GM11168 (cell line): ENCODE results near the gene MVP.

Experiments
- in situ Hi-C: fragments of 300-500 bp; cut with MboI; formaldehyde crosslinking; loops from one replicate; pipeline ENCODE4 v1.12.0; 2022; ENCODE audit warnings: low sequenced_read_pairs; ENCODE audit not compliant: unreplicated experiment

Gene MVP

GRCh38 chr16:29804020-29804419 is 16.2 kb upstream of the MVP start:
- in situ Hi-C loops, result no loop called here

DNA sequence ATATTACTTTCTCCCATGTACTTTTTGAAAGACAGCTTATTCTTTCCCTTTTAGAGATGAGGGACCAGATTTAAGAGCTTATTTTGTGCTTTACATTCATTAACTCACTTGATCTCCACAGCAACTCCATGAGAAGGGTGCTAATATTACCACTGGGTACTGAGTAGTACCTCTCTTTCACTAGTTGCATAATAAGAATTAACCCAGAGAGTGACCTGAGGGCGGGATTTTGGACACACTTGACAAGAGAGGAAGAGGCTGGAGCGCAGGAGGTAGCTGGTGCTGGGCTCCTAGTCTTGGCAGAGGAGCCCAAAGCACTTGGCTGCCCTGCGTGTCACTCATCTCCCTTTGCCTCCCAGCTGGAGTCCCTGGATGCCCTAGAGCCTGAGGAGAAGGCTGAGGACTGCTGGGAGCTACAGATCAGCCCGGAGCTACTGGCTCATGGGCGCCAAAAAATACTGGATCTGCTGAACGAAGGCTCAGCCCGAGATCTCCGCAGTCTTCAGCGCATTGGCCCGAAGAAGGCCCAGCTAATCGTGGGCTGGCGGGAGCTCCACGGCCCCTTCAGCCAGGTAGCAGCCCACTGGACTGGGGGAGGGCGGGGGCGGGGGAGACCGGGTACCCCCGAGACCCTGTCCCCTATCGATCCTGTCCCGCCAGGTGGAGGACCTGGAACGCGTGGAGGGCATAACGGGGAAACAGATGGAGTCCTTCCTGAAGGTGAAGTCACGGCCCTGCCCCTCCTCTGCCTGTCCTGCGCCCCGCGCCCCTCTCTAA is 15.6 kb upstream of the MVP start:
- in situ Hi-C loops, result no loop called here

- in situ Hi-C loops, result no loop called here
Measured at GRCh38 chr16:29805232-29806098, 14.8 kb upstream of the MVP start.

GRCh38 chr16:29806099-29806579 is 14.1 kb upstream of the MVP start, which contains the start of gene MAZ:
TSS of gene MAZ (plus strand) at chr16:29806529. CDS start at chr16:29806702, 173 bp downstream.
- in situ Hi-C loops, result no loop called here

- in situ Hi-C loops, result no loop called here
Measured at GRCh38 chr16:29806641-29807425, 13.4 kb upstream of the MVP start.

DNA sequence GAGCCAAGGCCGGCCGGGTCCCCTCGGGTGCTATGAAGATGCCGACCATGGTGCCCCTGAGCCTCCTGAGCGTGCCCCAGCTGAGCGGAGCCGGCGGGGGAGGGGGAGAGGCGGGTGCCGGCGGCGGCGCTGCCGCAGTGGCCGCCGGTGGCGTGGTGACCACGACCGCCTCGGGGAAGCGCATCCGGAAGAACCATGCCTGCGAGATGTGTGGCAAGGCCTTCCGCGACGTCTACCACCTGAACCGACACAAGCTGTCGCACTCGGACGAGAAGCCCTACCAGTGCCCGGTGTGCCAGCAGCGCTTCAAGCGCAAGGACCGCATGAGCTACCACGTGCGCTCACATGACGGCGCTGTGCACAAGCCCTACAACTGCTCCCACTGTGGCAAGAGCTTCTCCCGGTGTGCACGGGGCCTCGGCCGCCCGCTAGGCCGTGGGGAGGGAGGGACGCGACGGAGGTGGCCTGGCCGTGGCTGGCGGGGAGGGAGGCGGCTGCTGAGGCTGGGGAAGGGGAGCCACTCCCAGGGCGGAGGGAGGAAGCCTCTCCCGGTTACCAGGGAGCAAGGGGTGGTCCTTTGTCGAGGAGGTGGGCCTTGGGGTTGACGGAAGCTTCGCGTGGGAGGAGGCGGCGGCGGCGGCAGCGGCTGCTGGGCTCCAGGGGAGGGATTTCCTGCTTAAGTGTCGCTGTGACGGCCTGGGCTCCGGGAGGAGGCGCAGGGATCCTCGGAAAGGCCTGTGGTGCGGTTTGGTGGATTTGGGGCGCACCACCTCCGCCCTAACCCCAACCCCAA is 12.6 kb upstream of the MVP start:
- in situ Hi-C loops, result no loop called here

- in situ Hi-C loops, result no loop called here
Measured at GRCh38 chr16:29808219-29808900, 11.9 kb upstream of the MVP start.

GRCh38 chr16:29809031-29809747 is 11.1 kb upstream of the MVP start:
- in situ Hi-C loops, result no loop called here

DNA sequence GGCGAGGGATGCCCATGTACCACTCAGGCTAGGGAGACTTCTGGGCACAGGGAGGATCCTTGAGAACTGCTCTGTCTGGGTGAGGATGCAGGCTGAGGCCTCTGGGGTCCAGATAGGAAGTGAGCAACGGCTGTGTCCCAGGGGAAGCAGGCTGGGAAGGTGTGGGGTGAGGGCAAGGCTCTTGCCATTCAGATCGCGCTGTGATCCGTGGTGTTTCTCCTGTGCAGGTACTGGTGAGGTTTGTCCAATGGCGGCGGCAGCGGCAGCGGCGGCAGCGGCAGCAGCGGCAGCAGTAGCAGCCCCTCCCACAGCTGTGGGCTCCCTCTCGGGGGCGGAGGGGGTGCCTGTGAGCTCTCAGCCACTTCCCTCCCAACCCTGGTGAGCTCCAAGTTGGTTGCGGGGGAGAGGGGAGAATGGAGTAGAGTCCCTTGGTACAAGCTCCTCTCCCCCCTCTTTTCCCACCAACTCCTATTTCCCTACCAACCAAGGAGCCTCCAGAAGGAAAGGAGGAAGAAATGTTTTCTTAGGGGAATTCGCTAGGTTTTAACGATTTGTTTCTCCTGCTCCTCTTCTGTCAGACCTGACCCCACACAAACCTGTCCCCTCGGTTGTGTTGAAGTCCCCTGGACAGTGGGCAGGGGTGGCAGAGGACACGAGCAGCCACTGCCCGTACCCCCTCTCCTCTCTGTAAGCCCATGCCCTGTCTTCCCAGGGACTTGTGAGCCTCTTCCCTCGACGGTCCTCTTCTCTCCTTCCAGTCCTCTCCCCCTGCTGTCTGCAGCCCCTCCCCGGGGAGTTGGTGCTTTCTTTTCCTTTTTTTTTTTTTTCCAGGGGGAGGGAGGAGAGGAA is 10.2 kb upstream of the MVP start:
- in situ Hi-C loops, result no loop called here

DNA sequence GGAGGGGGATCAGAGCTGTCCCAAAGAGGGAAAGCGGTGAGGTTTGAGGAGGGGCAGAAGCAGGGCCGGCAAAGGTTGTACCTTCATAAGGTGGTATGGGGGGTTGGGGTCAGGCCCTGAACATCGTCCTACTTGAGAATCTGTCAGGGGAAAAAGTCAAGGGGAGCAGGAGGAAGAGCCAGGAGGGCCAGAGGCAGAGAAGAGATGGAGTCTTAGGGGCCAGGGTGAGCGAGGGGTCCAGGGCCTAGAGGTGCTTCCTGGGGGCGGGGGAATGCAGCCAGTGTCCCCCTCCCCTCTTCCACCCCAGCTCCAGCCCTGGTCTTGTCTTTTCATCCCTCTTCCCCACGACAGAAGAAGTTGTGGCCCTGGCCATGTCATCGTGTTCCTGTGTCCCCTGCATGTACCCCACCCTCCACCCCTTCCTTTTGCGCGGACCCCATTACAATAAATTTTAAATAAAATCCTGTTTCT is 9.5 kb upstream of the MVP start:
- in situ Hi-C loops, result no loop called here

DNA sequence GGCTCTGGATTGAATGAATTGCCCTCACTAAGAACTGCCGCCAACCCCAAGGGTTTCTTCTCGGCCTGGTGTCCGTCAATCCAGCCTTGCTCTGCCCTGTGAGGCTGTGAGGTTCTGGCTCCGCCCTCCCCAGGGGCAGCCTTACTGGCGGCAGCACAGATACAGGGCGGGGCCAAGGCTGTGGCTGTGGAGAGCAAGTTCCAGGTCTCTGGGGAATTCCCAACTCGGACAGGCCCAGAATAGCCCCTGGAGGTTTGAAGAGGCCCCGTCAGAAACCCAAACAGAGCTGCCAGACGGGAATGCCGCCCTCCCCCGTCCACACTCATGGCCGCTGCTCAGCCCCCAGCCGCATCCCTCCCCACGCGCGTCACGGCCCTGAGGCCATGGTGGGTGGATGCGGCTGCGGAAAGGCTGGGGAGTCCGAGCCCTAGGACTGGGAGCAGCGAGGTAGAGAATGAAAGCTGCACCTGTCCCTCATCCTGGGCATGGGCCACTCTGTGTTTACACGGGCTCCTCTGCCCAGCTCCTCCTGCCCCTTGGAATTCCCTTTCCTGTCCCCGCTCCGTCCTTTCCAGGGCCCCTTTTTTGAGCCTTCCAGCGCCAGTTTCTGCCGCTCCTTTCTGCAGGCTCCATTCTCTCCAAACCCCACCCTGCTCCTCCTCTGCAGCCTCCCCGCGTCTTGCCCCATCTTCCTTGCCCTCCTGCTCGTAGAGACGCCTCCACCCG is 8.9 kb upstream of the MVP start:
- in situ Hi-C loops, result no loop called here

- in situ Hi-C loops, result no loop called here
Measured at GRCh38 chr16:29811896-29812665, 8.2 kb upstream of the MVP start, which contains the start of gene PRRT2. TSS of gene PRRT2 (plus strand) at chr16:29812193. CDS start at chr16:29813055, 862 bp downstream.

- in situ Hi-C loops, result no loop called here
Measured at GRCh38 chr16:29812754-29813643, 7.3 kb upstream of the MVP start.

GRCh38 chr16:29813644-29814562 is 6.4 kb upstream of the MVP start:
- in situ Hi-C loops, result no loop called here
